Renal cortical epithelial cell (primary cell): ENCODE measurements around the gene RNF141. TPM values are rescaled to one million over a fixed set of nuclear protein-coding genes. Genes with fewer than 3 reads are reported as not detected.

Experiments used
- DNase-seq: peaks from one replicate; pipeline ENCODE4 v3.0.0-alpha.2; 2011; ENCODE audit warnings: low read depth
- total RNA-seq: library from RNA; depleted of rRNA; stranded (reverse); fragments of >200 nt; gene quantifications from 2 replicates; pipeline ENCODE4 v1.2.3, GENCODE V29; 2014

RNF141 gene
- total RNA-seq = 41.7 and 42.9 TPM in 2 replicates

DNA sequence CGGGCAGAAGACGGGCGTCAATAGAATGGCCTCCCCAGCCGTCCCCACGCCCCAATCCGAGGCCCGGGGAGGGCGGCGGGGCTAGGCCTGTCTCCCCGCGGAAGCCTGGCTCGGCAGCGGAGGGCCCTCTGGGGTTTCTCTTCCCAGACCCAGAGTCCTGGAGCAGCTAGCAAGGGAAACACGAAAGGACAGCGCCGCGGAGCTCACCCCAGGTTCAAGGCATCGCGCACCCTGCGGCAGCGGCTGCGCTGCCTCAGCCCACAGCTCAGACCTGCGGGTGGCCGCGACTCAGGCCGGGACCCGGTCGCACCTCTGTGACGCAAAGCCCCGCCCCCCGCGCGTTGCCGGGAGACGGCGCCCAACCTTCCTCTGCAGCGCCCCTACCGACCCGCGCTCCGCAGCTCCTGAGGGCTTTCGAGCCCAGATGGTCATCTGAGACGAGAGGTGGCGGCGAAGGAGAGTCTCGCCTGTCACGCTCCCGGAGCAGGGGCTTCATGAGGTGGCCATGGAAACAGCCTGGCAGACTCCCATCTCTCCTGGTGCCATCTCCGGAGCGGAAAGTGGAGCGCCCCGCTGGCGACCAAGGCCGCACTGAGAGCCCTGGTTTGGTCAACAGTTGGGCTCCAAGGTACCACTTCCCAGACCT, at the start of gene RNF141:
Gene RNF141 (minus strand): TSS at position 273 of the 646 bp plus-strand sequence. CDS start 7,029 bp downstream, outside the sequence.
- peak; percentile 69 for DNase-seq

DNA sequence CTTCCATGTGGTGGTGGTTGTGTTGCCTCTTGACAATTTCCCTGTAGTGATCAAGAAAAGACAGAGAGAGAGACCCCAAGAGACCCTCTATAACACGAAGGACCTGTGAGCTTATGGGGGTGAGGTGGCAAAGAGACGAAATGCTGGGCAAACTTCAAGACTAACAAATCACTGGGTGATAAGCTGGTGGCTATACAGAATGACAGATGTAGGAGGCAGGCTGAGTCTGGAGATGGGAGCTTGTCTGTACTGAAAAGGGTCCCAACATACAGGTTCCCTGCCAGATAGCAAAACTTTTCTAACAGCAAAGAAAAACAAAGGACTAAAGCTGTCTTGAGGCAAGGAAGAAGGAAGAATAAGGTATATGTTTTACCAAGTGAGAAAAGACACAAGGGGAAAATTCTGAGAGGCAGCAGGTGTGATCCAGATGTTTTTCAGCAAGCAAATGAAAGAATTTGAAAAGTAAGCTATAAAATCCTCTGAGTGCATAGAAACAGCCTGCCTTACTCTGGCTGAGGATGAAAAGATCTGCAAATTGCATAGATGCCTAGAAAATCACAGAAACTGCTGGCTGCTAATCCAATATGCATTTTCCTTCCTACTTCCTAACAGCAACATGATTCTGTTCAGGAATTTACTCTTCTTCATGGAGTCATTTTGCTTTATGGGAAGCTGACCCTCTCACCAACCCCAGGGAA, 49.4 kb upstream of the RNF141 start:
- no peak for DNase-seq

GRCh38 chr11:10588904-10589303, 47.9 kb upstream of the RNF141 start:
- DNase-seq = no peak

- no peak for DNase-seq
Measured at GRCh38 chr11:10587995-10588394, 47.0 kb upstream of the RNF141 start.

GRCh38 chr11:10587388-10587787, 46.4 kb upstream of the RNF141 start:
- DNase-seq = no peak

DNA sequence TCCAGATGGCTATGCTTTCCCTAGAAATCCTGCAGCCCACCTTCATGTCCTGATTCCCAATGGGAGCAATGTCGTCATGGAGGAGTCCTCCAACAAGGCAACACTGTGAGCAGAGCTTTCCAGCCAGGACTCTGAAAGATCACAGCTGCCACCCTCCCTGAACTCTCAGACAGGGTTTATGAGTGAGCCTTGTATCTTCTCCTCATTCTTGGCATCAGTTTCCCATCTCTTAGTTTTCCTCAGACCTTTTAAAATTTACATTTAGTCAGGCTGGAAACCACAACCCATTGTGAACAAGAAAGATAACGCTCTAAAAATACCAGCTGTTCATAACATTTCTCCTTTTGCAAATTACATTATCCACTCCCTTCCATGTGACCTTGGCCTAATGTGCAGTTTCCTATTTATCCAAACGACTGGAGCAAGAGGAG, 43.1 kb upstream of the RNF141 start:
- DNase-seq = no peak

- no peak for DNase-seq
Measured at GRCh38 chr11:10581481-10582019, 40.6 kb upstream of the RNF141 start.

DNA sequence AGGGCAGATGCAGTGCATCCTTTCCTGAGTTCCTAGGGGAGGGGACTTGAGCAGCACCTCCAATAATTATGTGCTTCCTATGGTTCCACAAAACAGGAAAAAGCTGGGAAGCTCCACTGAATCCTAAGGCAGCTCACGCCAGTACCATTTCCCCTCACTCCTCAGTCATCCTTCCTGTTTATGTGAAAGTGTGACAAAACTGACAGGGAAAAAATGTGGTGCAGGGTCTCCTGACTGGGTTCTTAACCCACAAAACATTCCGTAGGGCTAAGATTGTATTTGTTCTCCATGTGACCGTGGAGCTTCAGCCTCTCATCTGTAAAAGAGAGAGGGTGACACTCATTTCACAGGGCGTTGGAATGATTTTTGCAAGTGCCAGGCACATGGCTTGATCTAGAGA, 39.6 kb upstream of the RNF141 start:
- no peak for DNase-seq

DNA sequence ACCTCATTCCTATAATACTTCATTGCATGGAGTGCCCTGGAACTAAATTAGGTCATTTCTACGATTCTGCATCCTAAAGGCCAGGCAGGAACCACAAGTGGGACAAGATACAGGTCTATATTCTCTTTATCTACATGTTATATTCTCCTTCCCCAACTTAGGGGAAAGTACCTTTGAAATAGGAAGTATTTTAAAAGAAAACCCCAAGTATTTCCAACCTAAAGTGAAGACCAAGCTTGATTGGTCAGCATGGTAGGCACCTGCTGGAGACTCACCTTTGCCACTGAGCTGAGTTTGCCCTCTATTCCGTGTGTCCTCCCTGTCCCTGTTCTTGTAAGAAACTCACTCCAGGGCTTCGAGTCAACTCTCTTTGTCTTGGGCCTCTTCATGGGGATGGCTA, 38.7 kb upstream of the RNF141 start:
- DNase-seq = no peak

DNA sequence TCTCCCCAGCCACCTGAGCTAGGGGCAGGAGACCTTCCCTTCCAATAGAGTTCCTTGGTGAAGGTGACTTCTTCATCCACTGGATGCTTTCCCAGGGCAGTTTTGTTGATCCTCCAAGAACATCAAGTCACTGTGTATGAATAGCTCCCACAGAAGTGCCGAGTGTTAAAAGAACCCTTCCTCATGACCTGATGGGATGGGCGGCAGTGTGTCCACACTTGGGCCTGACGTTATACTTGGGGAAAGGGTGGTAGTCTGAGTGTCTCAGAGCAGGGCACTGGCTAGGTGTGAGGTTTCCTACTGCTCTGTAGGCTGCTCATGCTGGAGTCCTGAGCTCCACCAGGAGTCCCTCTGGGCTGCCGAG, 35.0 kb upstream of the RNF141 start:
- DNase-seq = no peak

GRCh38 chr11:10575346-10576034, 34.5 kb upstream of the RNF141 start:
- DNase-seq = no peak

- DNase-seq = peak; percentile 16
Measured at GRCh38 chr11:10573556-10573955, 32.6 kb upstream of the RNF141 start.

GRCh38 chr11:10573028-10573427, 32.0 kb upstream of the RNF141 start:
- no peak for DNase-seq

- no peak for DNase-seq
Measured at GRCh38 chr11:10572533-10572932, 31.5 kb upstream of the RNF141 start.

DNA sequence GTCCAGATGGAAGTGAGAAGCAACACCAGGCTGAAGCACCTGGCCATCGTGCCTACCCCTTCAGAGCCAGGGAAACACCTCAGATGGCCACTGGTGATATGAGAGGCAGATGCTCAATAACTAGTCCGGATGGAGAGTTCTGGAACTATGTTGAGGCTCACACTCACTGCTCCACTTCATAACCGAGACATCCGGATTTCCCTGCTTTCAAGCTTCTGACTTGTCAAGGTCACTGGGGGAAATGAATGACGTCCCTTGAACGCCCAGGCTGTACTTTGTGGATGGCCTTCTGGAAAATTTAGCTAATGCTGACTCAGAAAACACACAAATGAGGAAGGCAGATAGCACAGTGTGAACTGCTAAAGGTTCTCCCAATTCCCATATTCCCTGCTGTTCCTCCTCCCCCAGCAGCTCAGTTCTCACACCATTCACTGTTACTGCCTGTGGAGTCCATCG, 27.5 kb upstream of the RNF141 start, which contains the start of gene LYVE1:
Gene LYVE1 (minus strand): TSS at position 180 of the 456 bp plus-strand sequence. CDS start 133 bp downstream, at position 47.
- DNase-seq = no peak

DNA sequence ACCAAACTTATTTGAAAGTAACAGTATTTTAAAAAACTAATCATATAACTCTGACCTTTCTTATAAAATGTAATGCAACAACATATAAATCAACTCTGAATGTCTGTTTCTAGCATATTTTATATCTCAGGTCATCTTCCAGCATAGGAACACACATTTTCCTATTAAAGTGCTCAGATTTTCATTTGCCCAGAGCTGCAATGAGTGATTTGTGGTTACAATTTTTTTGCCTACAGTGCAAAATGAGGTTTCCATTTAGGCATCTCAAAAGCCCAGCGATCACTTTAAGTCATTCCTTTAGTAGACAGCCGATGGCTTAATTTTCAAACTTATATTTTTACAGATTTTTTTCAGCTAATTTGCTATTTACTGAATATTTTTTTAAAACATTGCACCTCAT, 26.5 kb upstream of the RNF141 start:
- no peak for DNase-seq

DNA sequence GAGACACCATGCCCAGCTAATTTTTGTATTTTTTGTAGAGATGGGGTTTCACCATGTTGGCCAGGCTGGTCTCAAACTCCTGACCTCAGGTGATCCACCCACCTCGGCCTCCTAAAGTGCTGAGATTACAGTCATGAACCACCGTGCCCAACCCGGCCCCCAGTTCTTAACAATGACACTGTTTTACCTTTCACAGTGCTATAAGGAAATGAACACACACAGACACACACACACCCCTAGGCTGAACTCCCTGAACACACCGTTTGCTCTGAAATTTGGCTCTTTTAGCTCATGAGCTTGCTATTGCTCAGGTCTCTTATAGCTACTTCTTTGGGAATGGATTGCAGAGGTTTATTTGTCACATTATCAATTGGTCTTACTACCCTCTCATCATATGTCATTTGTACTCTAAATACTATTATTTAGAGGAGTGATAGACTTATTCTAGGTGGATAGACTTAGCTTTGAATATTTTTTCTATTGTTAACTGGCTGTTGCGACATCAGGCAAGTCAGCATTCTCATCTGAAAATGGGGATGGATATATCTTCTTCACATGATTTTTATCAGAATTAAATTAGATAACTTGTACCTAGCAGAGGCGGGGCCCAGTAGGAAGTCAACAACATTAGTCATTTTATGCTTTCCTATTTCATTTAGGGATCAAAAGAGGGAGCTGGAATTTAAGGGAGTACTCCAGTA, 25.4 kb upstream of the RNF141 start:
- no peak for DNase-seq

DNA sequence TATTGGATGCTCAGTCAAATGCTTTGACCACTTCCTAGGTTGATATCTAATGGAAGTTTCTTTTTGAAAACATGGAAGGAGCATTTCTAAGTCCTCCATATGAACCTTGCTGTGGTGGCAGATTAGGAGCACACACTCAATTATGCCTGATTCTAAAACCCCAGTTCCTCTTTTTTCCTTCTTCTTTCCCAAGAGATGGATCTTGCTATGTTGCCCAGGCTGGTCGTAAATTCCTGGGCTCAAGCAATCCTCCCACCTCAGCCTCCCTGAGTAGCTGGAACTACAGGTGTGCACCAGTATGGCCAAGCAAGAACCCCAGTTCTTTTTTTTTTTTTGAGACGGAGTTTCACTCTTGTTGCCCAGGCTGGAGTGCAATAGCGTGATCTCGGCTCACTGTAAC, 24.5 kb upstream of the RNF141 start:
- DNase-seq = no peak

- no peak for DNase-seq
Measured at GRCh38 chr11:10564696-10565318, 23.8 kb upstream of the RNF141 start.

DNA sequence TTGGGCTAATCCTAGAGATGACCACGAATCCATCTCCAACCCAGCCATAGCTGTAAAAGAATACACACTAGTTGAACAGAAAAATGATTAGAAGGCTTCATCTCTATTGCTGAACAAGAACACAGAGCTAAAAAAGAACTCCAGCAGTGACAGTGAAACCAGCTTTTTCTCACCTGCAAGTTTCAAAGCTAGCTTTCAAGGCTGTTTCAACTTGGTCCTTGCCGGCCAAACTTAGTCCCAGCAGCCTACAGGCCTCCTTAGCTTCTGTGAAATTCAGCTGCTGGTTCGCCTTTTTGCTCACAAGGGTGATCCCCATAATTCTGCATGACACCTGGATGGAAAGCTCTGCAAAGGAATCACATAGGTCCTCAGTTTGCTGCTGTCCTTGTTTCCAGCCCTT, 23.0 kb upstream of the RNF141 start:
- DNase-seq = no peak

DNA sequence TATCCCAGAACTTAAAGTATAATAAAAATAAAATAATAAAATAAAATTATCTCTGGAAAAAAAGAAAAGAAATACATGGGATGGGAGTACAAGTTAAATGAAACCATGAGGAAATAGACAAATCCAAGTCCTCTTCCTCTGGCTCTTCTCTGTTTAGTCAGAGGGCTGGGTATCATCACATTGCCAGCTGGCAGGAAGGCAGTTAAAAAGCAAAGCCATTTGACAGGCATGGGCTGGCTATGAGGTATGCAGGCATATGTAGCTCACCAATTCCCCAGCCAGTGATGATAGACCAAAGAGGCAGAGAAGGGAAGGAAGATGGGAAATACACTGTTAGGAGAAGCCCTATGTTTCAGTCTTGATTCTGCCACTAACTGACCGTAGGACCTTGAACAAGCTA, 21.0 kb upstream of the RNF141 start:
- no peak for DNase-seq
